Trophoblast cell (in vitro differentiated cells and primary cell): ENCODE measurements around the gene DNM3.

Experiments used
- DNase-seq, 2 donors: peaks; one replicate each; pipeline ENCODE4 v3.0.0-alpha.2; 2016
- H2AFZ ChIP-seq: 2 replicates; pipeline ENCODE4 v1.6.1; 2013; ENCODE audit warnings: low read length, moderate library complexity, mild to moderate bottlenecking; ENCODE audit not compliant: insufficient read depth, poor library complexity
- H2AK5ac ChIP-seq: 2 replicates; pipeline ENCODE4 v1.6.1; 2013; ENCODE audit warnings: mild to moderate bottlenecking, low read length
- H2BK120ac ChIP-seq: 2 replicates; pipeline ENCODE4 v1.6.1; 2013; ENCODE audit warnings: low read length, mild to moderate bottlenecking, moderate library complexity; ENCODE audit not compliant: insufficient read depth, poor library complexity
- H2BK12ac ChIP-seq: 2 replicates; pipeline ENCODE4 v1.6.1; 2013; ENCODE audit warnings: mild to moderate bottlenecking, low read length, moderate library complexity
- H2BK5ac ChIP-seq: 2 replicates; pipeline ENCODE4 v1.6.1; 2013; ENCODE audit warnings: low read length, low read depth, moderate library complexity, mild to moderate bottlenecking; ENCODE audit not compliant: poor library complexity
- H3K14ac ChIP-seq: 2 replicates; pipeline ENCODE4 v1.6.1; 2013; ENCODE audit warnings: mild to moderate bottlenecking, low read length
- H3K18ac ChIP-seq: 2 replicates; pipeline ENCODE4 v1.6.1; 2013; ENCODE audit warnings: mild to moderate bottlenecking, low read length
- H3K23ac ChIP-seq: 2 replicates; pipeline ENCODE4 v1.6.1; 2013; ENCODE audit warnings: low read length
- H3K27ac ChIP-seq: 2 replicates; pipeline ENCODE4 v1.5.1; 2013; ENCODE audit warnings: low read depth, mild to moderate bottlenecking, inconsistent platforms, low read length, moderate library complexity
- H3K27me3 ChIP-seq: 2 replicates; pipeline ENCODE4 v1.6.1; 2013; ENCODE audit warnings: inconsistent platforms, mild to moderate bottlenecking, low read length, moderate library complexity; ENCODE audit not compliant: insufficient read depth
- H3K36me3 ChIP-seq, 2 experiments: 1 replicate in 1 of 2; 2 replicates in 1 of 2; pipeline ENCODE4 v1.6.1; 2013; ENCODE audit warnings: low read length in 2 of 2, mild to moderate bottlenecking in 2 of 2, moderate library complexity in 1 of 2; ENCODE audit not compliant: insufficient read depth in 2 of 2, control insufficient read depth in 1 of 2
- H3K4ac ChIP-seq: 2 replicates; pipeline ENCODE4 v1.6.1; 2013; ENCODE audit warnings: low read depth, mild to moderate bottlenecking, low read length, moderate library complexity
- H3K4me1 ChIP-seq, 2 experiments: 1 replicate in 1 of 2; 2 replicates in 1 of 2; pipeline ENCODE4 v1.6.1; 2013; ENCODE audit warnings: low read length in 2 of 2, mild to moderate bottlenecking in 2 of 2, moderate library complexity in 1 of 2; ENCODE audit not compliant: insufficient read depth in 2 of 2, control insufficient read depth in 1 of 2
- H3K4me2 ChIP-seq: 2 replicates; pipeline ENCODE4 v1.6.1; 2013; ENCODE audit warnings: inconsistent platforms, mild to moderate bottlenecking, low read length, moderate library complexity
- H3K4me3 ChIP-seq: 2 replicates; pipeline ENCODE4 v1.5.1; 2013; ENCODE audit warnings: mild to moderate bottlenecking, low read depth, low read length, inconsistent platforms
- H3K79me1 ChIP-seq: one replicate; pipeline ENCODE4 v1.6.1; 2013; ENCODE audit warnings: low read length
- H3K79me2 ChIP-seq: 2 replicates; pipeline ENCODE4 v1.6.1; 2013; ENCODE audit warnings: low read length, mild to moderate bottlenecking; ENCODE audit not compliant: control insufficient read depth, insufficient read depth, poor library complexity
- H3K9ac ChIP-seq: 2 replicates; pipeline ENCODE4 v1.6.1; 2013; ENCODE audit warnings: mild to moderate bottlenecking, low read length
- H3K9me3 ChIP-seq: 2 replicates; pipeline ENCODE4 v1.6.1; 2013; ENCODE audit warnings: low read depth, mild to moderate bottlenecking, control low read depth, inconsistent platforms, low read length; ENCODE audit not compliant: insufficient read depth
- H4K12ac ChIP-seq: 2 replicates; pipeline ENCODE4 v1.6.1; 2013; ENCODE audit warnings: low read depth, mild to moderate bottlenecking, low read length, moderate library complexity
- H4K8ac ChIP-seq: 2 replicates; pipeline ENCODE4 v1.6.1; 2013; ENCODE audit warnings: low read depth, mild to moderate bottlenecking, low read length, moderate library complexity
- H4K91ac ChIP-seq: one replicate; pipeline ENCODE4 v1.6.1; 2013; ENCODE audit warnings: low read depth, mild to moderate bottlenecking, low read length, moderate library complexity
- WGBS: extraction: QIAGEN DNeasy Blood & Tissue Kit; methylation state at CpG from one replicate; pipeline ENCODE4 v1.1.7; 2013; ENCODE audit warnings: missing lambda C conversion rate; ENCODE audit not compliant: insufficient read length, insufficient coverage; ENCODE audit errors: extremely low coverage; 5-methylcytosine and 5-hydroxymethylcytosine counted together

DNM3 gene

DNA sequence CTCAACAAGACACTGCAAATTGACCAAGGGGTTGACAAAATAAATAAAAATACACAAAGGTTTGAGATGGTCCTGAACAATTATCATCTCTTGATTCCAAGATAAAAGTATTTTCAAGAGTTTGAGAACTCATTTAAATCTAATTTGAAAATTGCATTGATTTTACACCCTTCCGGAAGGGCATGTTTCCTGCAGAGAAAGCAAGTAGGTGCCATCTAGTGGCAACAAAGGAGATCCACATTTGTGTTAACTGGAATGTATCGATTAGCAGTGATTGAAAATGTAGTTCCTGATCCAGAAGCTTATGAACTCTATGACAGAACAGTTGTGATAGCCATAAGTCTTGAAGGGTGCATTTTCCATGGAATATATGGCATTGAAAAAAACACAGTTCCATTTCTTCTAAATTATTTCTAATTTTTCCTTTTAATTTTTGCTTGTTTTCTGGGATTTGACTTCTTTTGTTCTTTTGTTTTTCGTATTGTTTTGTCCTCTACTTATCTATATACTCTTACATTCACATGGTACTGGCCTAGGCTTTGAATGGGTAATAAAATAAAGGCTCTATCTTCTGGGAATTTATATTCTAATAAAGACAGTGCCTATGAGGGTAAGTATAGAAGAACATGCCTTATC is 143.7 kb downstream of the DNM3 start:
- no peak overlapping the region for H2BK12ac ChIP-seq
- H4K91ac ChIP-seq, result no peak overlapping the region
- H3K23ac ChIP-seq, result no peak overlapping the region
- H3K36me3 ChIP-seq, result no peaks in the 10 kb centered on the region
- H2BK120ac ChIP-seq, result no peak overlapping the region
- no peaks in the 10 kb centered on the region for H3K79me2 ChIP-seq
- H3K9me3 ChIP-seq, result no peaks in the 10 kb centered on the region
- H3K4me3 ChIP-seq, result no peak overlapping the region
- no peak overlapping the region for H2AFZ ChIP-seq
- H3K4ac ChIP-seq, result no peak overlapping the region
- H3K9ac ChIP-seq, result no peak overlapping the region
- no peak overlapping the region for H3K18ac ChIP-seq
- H2AK5ac ChIP-seq, result no peak overlapping the region
- WGBS, result no CpG with 5 or more reads among the region's 3 CpGs
- H3K4me1 ChIP-seq, result no peaks in the 10 kb centered on the region
- no peaks in the 10 kb centered on the region for H3K79me1 ChIP-seq
- H2BK5ac ChIP-seq, result no peak overlapping the region
- no peak overlapping the region for H3K4me2 ChIP-seq
- DNase-seq, result peak in 1 of 2 donors; percentile 53
- H3K27me3 ChIP-seq, result no peaks in the 10 kb centered on the region
- H4K8ac ChIP-seq, result no peak overlapping the region
- H4K12ac ChIP-seq, result no peak overlapping the region
- H3K14ac ChIP-seq, result no peak overlapping the region
- no peak overlapping the region for H3K27ac ChIP-seq

DNA sequence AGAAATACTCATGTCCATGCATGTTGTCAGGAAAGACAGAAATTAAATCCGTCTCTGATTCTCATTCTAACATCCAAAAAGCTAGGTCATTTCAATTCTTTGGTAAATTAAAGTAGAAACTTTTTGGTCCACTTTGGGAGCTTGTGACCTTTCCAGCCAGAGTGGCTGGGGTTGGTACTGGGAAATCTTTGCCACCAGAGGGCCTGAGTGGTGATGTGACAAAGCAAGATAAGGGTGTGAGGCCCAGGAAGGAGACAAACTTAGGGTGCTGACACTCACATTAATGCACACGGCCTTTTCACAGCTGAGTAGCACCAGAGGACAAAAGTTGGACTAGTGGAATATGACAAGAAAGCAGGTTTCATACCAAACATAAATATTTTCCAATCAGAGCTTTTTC is 144.3 kb downstream of the DNM3 start:
- H2AK5ac ChIP-seq, result no peak overlapping the region
- no peak overlapping the region for H2AFZ ChIP-seq
- no peak overlapping the region for H3K9ac ChIP-seq
- DNase-seq, result peak in 1 of 2 donors; percentile 18
- H3K23ac ChIP-seq, result no peak overlapping the region
- H4K91ac ChIP-seq, result no peak overlapping the region
- no peak overlapping the region for H3K14ac ChIP-seq
- no peaks in the 10 kb centered on the region for H3K27me3 ChIP-seq
- no peak overlapping the region for H3K18ac ChIP-seq
- H3K4me3 ChIP-seq, result no peak overlapping the region
- H3K79me2 ChIP-seq, result no peaks in the 10 kb centered on the region
- no peak overlapping the region for H3K27ac ChIP-seq
- no peaks in the 10 kb centered on the region for H3K9me3 ChIP-seq
- H3K79me1 ChIP-seq, result no peaks in the 10 kb centered on the region
- no peak overlapping the region for H2BK5ac ChIP-seq
- H3K4ac ChIP-seq, result no peak overlapping the region
- H2BK120ac ChIP-seq, result no peak overlapping the region
- no peaks in the 10 kb centered on the region for H3K36me3 ChIP-seq
- no peak overlapping the region for H3K4me2 ChIP-seq
- no peaks in the 10 kb centered on the region for H3K4me1 ChIP-seq
- H2BK12ac ChIP-seq, result no peak overlapping the region
- WGBS, result no CpG with 5 or more reads among the region's 2 CpGs
- H4K12ac ChIP-seq, result no peak overlapping the region
- H4K8ac ChIP-seq, result no peak overlapping the region

DNA sequence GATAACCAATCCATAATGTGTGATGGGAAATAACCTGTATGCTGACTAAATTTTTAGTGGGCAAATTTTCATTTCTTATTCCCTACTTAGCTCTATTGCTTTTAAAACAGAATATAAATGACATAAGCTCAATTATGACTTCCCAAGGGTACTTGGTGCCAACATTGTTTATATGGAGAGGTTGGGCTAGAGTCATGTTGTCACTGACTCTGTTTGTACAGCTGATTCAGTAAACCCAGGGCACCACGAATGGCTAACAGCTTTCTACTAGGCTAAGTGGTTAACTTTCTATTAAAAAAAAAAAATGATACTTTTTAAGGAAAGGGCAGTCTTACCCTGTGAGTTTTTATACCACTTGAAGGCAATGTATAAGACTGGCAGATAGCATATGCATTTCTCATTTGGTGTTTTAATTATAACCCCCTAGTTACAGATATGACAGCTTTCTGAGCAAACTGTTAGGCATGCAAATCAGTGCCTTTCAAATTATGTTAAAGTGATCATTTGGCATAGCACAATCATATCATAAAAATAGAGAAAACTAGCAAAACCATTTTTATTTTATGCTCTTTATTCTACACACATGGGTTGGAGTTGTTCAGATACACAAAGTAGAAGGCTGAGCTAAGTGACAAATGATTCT is 147.1 kb downstream of the DNM3 start:
- Histone ChIP-seq H3K79me2 (no peaks in the 10 kb centered on the region), H3K18ac (no peak overlapping the region), H2BK5ac (no peak overlapping the region), H4K91ac (no peak overlapping the region), H3K4ac (no peak overlapping the region), H3K27me3 (no peaks in the 10 kb centered on the region), H3K9me3 (no peaks in the 10 kb centered on the region), H3K14ac (no peak overlapping the region), H2BK12ac (no peak overlapping the region), H2AK5ac (no peak overlapping the region), H4K8ac (no peak overlapping the region), H2BK120ac (no peak overlapping the region), H3K4me2 (no peak overlapping the region), H3K4me3 (no peak overlapping the region), H3K4me1 (no peaks in the 10 kb centered on the region), H3K79me1 (no peaks in the 10 kb centered on the region), H3K23ac (no peak overlapping the region), H4K12ac (no peak overlapping the region), H3K36me3 (no peaks in the 10 kb centered on the region), H2AFZ (no peak overlapping the region), H3K27ac (no peak overlapping the region), H3K9ac (no peak overlapping the region)
- DNase-seq, result no peak
- no CpG with 5 or more reads among the region's 1 CpG for WGBS

DNA sequence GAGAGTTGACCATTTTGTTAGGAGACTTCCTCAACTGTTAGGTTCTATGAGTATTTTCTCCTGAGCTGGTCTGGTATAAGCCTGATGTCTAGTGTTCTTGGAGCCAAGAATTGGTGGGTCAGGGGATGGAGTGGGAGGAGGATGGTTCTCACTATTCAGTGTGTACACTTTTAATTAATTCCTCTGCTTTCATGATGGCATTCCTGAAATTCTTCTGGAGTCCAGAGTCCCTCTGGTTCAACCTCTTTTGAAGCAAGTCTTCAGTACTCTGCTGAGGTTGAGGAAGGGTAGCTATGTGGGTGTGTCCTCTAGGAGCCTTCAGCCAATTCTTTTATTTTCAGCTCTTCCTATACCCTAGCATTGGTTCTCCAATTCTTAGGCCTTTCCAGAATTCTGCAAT is 149.1 kb downstream of the DNM3 start:
- Histone ChIP-seq H2AK5ac (no peak overlapping the region), H3K79me1 (no peaks in the 10 kb centered on the region), H3K14ac (no peak overlapping the region), H4K91ac (no peak overlapping the region), H3K79me2 (no peaks in the 10 kb centered on the region), H2AFZ (no peak overlapping the region), H4K12ac (no peak overlapping the region), H4K8ac (no peak overlapping the region), H3K18ac (no peak overlapping the region), H2BK12ac (no peak overlapping the region), H3K23ac (no peak overlapping the region), H3K4ac (no peak overlapping the region), H3K4me3 (no peak overlapping the region), H3K27ac (no peak overlapping the region), H3K36me3 (no peaks in the 10 kb centered on the region), H3K9ac (no peak overlapping the region), H2BK5ac (no peak overlapping the region), H3K4me2 (no peak overlapping the region), H3K27me3 (no peaks in the 10 kb centered on the region), H3K4me1 (no peaks in the 10 kb centered on the region), H3K9me3 (no peaks in the 10 kb centered on the region), H2BK120ac (no peak overlapping the region)
- DNase-seq, result no peak
